HFF-Myc (cell line): ENCODE measurements around the gene DTWD2.
"Not testable (repeated sequence)": the region's sequence is repeated elsewhere in the genome, so short reads cannot be mapped to it uniquely, and the experiment has no call there.

Experiments
- DNase-seq: peaks from one replicate; pipeline ENCODE4 v3.0.0-alpha.2; 2011; ENCODE audit warnings: low read depth; ENCODE audit errors: extremely low read depth
- H3K4me3 ChIP-seq: replicated peaks from 2 replicates; pipeline ENCODE4 v1.5.1; 2011; ENCODE audit warnings: low read depth, mild to moderate bottlenecking, control low read depth, low read length
- TF ChIP-seq, protein P1 (sequence below): IDR thresholded peaks from 2 replicates; pipeline ENCODE4 v1.5.1; 2012; ENCODE audit warnings: mild to moderate bottlenecking, low read depth, low read length, control low read depth; ENCODE audit errors: missing control alignments

Gene DTWD2

DNA sequence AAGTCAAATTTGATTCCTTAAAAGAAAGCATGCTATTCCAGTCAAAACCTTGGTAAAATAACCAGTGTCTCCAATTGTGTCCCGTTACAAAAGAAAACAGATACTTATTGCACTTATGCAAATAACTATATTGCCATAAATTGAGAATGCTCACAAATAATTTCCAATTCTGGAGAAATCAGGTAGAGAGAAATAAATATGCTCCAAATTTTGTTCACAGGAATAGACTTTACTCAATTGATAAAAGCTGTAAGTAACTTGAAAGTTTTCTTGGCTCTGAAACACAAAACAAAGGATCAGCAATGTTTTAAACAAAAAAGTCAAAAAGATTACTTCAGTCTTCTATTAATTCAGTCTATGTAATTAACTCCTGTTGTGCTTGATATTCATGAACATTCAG, 7.8 kb upstream of the DTWD2 start:
- DNase-seq, result no peak
- H3K4me3 ChIP-seq, result no peak overlapping the region
- TF ChIP-seq, protein P1, sequence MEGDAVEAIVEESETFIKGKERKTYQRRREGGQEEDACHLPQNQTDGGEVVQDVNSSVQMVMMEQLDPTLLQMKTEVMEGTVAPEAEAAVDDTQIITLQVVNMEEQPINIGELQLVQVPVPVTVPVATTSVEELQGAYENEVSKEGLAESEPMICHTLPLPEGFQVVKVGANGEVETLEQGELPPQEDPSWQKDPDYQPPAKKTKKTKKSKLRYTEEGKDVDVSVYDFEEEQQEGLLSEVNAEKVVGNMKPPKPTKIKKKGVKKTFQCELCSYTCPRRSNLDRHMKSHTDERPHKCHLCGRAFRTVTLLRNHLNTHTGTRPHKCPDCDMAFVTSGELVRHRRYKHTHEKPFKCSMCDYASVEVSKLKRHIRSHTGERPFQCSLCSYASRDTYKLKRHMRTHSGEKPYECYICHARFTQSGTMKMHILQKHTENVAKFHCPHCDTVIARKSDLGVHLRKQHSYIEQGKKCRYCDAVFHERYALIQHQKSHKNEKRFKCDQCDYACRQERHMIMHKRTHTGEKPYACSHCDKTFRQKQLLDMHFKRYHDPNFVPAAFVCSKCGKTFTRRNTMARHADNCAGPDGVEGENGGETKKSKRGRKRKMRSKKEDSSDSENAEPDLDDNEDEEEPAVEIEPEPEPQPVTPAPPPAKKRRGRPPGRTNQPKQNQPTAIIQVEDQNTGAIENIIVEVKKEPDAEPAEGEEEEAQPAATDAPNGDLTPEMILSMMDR, result no peak

DNA sequence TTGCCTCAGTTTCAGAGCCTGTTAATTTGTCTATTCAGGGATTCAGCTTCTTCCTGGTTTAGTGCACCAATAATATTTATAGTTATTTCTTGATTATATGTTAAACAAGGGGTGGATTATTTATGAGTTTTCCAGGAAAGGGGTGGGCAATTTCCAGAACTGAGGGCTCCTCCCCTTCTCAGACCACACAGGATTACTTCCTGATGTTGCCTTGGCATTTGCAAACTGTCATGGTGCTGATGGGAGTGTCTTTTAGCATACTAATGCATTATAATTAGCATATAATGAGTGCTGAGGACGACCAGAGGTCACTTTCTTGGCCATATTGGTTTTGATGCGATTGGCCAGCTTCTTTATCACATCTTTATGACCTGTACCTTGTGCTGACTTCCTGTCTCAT, 6.2 kb upstream of the DTWD2 start:
- no peak for DNase-seq
- TF ChIP-seq, protein P1, result no peak
- no peak overlapping the region for H3K4me3 ChIP-seq

GRCh38 chr5:118993118-118993517, 4.8 kb upstream of the DTWD2 start:
- not testable (repeated sequence) for DNase-seq, H3K4me3 ChIP-seq

DNA sequence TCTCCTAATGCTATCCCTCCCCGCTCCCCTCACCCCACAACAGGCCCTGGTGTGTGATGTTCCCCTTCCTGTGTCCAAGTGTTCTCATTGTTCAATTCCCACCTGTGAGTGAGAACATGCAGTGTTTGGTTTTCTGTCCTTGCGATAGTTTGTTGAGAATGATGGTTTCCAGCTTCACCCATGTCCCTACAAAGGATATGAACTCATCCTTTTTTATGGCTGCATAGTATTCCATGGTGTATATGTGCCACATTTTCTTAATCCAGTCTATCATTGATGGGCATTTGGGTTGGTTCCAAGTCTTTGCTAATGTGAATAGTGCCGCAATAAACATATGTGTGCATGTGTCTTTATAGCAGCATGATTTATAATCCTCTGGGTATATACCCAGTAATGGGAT, 3.7 kb upstream of the DTWD2 start:
- not testable (repeated sequence) for H3K4me3 ChIP-seq, DNase-seq

GRCh38 chr5:118990582-118990981, 2.2 kb upstream of the DTWD2 start:
- DNase-seq, result no peak
- no peak overlapping the region for H3K4me3 ChIP-seq
- TF ChIP-seq, protein P1, result no peak

DNA sequence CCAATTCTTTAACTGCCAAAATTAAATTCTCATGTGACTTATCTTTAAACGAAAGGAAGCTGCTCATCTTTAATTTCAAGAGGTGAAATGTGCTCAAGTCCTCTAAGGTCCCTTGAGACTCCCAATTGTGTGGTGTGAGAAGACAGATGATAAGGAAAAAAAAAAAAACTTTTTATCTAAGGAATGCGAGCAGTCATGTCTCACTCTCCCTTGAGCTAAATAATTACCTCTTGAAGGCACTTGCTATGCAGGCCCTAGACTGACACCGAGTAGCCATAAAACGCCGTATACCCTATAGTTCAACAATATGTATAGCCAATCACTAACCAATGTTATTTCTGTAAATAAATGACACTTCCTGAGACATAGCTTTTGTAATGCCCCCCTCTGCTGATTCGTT, 1.5 kb upstream of the DTWD2 start:
- TF ChIP-seq, protein P1, result no peak
- no peak overlapping the region for H3K4me3 ChIP-seq
- no peak for DNase-seq

DNA sequence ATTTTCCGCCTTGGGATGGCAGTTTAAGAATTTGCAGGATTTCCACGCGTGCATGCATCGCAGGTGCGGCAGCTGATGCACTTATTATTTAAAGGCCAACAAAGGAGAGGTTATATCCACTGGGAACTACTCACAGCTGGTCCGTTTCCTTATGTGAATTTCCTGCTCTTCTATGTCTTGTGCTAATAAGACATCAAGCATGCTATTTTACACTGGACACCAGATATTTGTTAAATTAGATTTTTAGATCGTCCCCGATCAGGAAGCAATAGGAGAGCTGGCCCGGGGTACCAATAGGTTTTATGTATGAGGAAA, 476 bp upstream of the DTWD2 start:
- TF ChIP-seq, protein P1, result no peak
- no peak for DNase-seq
- H3K4me3 ChIP-seq, result peak overlapping the region; percentile 63

DNA sequence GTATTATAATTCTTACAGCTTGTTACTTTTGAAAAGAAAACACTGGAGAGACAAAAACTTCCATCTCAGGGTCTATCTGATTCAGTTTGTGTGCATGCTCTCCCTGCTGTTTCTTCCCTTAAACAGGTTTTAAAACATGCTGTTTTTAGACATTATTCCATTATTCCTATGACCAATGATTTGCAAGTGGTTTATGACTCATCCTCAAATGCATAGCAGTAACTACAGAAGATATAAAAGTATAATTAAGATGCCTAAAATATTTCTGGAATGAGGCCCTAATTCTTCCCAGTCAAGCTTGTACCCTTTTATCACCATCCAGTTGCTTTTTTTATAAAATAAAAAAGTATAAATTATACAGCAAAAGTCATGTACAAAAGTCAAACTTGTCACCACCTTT, 3.7 kb downstream of the DTWD2 start:
- peak; percentile 30 for DNase-seq
- H3K4me3 ChIP-seq, result no peak overlapping the region
- TF ChIP-seq, protein P1, result no peak
